HuH-7 (cell line): ENCODE results near the gene CLNK.

Experiments used
- DNase-seq: peaks from one replicate; pipeline ENCODE4 v3.0.0; 2011; ENCODE audit warnings: low spot score

CLNK gene

DNA sequence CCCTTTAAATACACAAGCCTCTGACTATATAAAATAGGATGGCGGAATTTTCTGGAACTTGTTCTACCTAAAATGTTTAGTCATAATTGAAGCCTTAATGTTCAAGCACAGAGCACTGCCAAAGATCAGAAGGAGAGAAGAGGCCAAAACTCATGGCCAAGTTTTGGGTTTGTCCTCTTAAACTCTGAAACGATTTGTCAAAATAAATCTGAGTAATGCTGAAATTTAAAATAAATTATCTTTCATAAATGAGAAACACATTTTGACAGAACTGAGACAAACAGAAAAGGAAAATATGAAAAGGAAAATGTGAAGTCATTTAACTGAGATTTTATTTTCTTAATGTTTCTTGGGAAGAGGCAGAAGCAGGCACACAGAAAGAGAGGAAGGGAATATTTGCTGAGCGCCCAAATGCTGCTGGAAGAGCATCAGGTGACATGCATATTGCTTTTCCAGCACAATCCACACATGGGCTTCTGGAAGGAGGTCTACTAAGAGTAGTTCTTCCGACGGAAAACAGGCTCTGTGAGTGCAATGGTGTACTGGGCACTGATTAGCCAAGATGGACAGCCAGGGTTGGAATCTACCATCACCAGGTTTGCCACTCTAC lies 179.9 kb downstream of the CLNK start:
- no peak for DNase-seq

DNA sequence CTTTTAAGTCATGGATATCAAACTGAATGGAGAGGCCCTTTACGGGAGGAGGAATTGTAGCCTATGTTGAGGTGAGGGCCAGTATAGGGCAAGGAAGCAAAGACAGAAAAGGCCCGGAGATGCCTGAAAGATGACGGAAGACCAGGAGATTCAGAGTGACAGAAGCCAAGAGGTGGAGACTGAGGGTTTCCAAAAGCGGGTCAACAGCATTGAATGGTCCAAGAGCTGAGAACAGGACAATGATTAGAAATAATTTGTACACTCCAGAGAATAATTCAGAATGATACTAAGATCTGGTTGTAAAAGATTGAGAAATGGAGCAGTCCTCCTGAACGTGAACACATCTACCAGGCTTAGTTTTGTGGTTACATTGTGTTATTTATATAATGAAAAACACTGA lies 181.9 kb downstream of the CLNK start:
- no peak for DNase-seq

DNA sequence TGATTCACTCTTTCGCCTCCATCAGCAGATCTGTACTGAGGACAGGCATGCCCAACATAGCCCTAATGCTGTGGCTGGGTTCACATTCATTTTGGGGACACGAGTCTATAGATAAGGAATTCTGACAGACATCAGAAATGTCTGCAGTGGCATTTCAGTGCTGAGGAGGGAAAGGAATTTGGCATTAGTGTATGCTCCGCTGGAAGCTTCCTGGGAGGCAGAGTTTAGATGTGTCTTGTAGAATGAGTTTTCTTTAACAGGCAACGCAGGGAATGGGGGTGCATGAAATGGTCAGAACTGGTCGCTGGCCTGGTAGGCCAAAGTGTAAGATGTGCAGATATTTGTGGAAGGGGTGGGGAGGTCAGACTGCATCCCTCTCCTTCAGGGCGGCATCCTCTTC lies 183.8 kb downstream of the CLNK start:
- no peak for DNase-seq

- no peak for DNase-seq
These were observed 188.4 kb downstream of the CLNK start for GRCh38 chr4:10496200-10496599.

DNA sequence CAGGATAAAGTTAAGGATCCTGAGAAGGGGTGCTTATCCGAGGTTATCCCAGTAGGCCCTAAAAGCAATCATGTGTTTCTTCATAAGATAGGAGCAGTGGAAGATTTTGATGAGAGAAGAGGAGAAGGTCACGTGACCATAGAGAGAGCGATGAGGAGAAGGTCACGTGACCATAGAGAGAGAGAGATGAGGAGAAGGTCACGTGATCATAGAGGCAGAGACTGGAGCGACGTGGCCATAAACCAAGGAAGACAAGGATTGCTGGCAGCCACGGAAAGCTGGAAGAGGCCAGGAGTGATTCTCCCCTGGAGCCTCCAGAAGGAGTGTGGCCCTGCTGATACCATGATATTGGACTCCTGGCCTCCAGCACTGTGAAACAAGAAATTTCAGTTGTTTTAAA lies 188.9 kb downstream of the CLNK start:
- DNase-seq: no peak

GRCh38 chr4:10492464-10492863 lies 192.1 kb downstream of the CLNK start:
- DNase-seq: no peak

DNA sequence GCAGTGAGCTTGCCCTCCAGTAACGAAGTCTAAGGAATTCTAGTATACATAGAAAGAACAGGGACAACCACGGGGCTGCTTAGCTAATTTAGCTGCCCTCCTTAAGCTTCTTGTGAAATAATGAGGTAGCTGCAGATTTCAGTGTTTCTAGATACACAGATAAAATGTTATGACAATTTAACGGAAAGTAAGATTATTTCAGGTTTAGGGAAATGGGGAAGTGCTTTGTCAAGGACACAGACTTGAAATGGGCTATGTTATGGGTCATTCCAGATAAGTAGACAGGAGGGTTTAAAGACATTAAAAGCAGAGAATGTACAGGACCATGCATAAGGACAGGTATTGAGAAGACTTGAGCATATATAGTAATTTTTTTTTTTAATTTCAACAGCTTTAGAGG lies 193.2 kb downstream of the CLNK start:
- no peak for DNase-seq

GRCh38 chr4:10490996-10491395 lies 193.6 kb downstream of the CLNK start:
- no peak for DNase-seq

GRCh38 chr4:10482913-10483312 lies 201.7 kb downstream of the CLNK start:
- DNase-seq: no peak

- no peak for DNase-seq
These were observed 204.0 kb downstream of the CLNK start for GRCh38 chr4:10480616-10481015.

DNA sequence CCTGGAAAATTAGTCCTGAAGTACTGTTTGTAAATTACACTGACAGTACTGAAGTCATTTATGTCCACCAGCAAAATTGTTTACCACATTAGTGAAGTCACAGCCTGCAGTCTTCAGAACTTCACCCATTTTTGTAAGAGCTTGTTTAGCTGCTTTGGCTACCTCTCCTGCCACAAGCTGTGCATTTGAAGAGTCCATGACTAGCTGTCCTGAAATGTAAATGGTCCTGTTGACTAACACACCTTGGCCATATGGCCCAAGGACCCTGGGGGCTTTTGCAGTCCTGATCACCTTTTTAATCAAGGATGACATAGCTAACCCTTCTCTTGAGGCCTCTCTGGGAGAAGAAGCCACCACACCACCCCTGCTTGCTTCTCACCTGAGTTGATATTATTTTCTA lies 205.9 kb downstream of the CLNK start:
- DNase-seq: no peak

DNA sequence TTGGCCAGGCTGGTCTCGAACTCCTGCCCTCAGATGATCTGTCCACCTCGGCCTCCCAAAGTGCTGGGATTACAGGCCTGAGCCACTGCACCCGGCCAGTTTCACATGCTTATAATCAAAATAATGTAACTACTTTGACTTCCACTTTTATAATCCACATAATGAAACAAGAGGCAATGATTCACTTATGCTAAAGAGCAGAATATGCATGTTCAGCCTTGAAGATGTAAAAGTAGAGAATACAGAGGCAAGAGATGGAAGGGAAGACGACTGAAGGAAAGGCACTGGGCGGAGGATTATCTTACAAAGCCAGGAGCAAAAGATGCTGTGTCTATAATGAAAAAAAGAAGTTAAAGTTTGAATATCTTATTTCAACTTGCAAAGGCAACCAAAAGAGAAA lies 214.1 kb downstream of the CLNK start:
- no peak for DNase-seq

DNA sequence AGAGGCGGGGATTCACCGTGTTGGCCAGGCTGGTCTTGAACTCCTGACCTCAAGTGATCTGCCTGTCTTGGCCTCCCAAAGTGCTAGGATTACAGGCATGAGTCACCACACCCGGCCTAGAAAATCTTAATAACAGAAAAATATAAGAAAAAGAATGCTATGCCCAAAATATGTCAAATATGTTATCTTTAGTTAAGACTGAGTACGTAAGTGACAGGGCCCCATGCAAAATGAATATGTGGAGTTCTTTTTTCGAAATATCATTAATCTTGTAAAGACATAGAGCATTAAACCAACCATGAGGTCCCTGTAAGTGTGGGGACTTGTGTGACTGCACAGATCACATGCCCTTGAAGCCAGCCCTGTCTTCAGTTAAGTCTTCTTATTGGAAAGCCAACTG lies 218.4 kb downstream of the CLNK start:
- no peak for DNase-seq

- DNase-seq: no peak
These were observed 221.7 kb downstream of the CLNK start for GRCh38 chr4:10462876-10463275.

GRCh38 chr4:10461850-10462400 lies 222.6 kb downstream of the CLNK start:
- DNase-seq: no peak

GRCh38 chr4:10461091-10461849 lies 223.3 kb downstream of the CLNK start:
- DNase-seq: peak; percentile 78

- no peak for DNase-seq
These were observed 224.1 kb downstream of the CLNK start for GRCh38 chr4:10460313-10461047.

DNA sequence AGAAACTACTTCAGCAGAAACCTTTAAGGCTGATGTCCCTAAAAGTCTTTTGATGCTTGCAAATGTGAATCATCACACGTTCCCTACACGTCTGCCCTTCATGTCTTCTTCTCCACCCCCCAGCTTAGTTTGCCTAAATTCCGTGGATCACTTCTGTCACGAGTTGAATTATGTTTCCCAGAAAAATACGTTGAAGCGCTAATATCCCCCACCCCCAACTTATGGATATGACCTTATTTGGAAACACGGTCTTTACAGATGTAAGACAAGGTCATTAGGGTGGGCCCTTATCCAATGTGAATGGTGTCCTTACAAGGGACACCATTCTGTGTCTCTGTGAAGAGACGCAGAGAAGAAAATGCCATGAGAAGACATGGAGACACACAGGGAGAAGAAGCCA lies 225.3 kb downstream of the CLNK start:
- no peak for DNase-seq

DNA sequence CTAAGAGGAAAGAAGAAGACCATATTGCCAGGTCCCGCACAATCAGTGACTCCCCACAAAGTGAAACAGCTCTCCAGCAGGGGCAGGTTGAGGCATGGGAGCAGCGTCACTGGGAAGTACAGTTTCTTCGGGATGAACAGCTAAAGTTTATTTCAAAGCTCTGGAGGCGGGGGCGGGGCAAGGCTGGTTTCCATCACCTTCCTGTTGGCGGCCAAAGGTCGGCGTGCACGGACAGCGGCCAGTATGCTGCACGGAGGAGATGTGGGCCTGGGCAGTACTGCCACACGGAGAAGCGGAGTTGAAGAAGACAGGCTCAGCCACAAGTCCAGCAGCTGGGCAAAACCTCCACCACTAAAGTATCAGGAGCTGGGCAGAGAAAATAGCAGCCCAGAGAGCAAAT lies 226.4 kb downstream of the CLNK start:
- no peak for DNase-seq

- no peak for DNase-seq
These were observed 227.2 kb downstream of the CLNK start, which contains the start of gene ZNF518B for GRCh38 chr4:10457255-10457801. ZNF518B (minus strand) TSS chr4:10457426; CDS start chr4:10446328, 11,098 bp downstream.

DNA sequence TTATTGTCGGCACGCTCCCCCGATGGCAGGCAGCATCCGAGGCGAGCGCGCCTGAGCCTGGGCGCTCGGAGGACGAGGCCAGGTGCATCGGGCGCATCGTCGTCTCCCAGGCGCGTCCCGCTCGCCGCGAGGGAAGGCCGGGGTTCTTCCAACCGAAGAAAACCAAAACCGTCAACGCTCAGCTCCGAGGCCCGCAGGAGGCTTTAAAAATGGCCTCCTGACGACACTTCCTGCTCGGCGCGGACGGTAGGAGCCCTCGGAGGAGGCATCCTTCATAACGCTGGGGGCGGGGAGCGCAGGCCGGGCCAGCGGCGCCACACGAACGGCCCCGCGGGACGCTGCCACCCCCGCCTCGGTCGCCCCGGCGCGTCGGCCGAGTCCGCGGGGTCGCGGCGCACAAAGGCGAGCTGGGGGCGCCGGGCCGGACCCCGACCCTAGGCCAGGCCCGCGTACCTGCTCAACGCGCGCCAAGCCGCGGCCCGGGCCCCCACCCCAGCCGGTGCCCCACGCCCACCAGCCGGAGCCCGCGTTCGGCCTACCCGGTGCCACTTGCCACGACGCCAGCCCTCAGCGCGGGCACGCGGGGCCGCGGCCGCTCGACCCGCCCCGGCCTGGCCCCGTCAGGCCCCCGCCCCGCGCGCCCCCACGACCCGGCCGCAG lies 227.8 kb downstream of the CLNK start:
- DNase-seq: no peak

GRCh38 chr4:10456260-10456594 lies 228.3 kb downstream of the CLNK start:
- DNase-seq: no peak
